GM12878 (cell line): ENCODE measurements around the gene GPRC5D.

Experiments used
- ATF7 ChIP-seq: fragments of 450-650 bp; IDR thresholded peaks from 2 replicates; pipeline ENCODE4 v1.6.1; 2016; ENCODE audit warnings: low read depth, mild to moderate bottlenecking
- BMI1 ChIP-seq: fragments of 450-650 bp; IDR thresholded peaks from 2 replicates; pipeline ENCODE4 v1.6.1; 2016; ENCODE audit warnings: mild to moderate bottlenecking, moderate library complexity, borderline replicate concordance
- CHD2 ChIP-seq: IDR thresholded peaks from 2 replicates; pipeline ENCODE4 v1.6.1; 2011; ENCODE audit warnings: low read depth, low read length, improper control_type of control experiment, borderline replicate concordance
- IRF3 ChIP-seq: fragments of 450-650 bp; IDR thresholded peaks from 2 replicates; pipeline ENCODE4 v1.6.1; 2014; ENCODE audit warnings: mild to moderate bottlenecking
- KDM1A ChIP-seq: fragments of 200-600 bp; sonication (generic); IDR thresholded peaks from 2 replicates; pipeline ENCODE4 v1.6.1; 2016; ENCODE audit warnings: borderline replicate concordance
- POU2F2 ChIP-seq: IDR thresholded peaks from 3 replicates; pipeline ENCODE4 v1.6.1; 2011; ENCODE audit warnings: low read depth, mild to moderate bottlenecking, low read length, borderline replicate concordance
- ZNF217 ChIP-seq: fragments of 450-650 bp; IDR thresholded peaks from 2 replicates; pipeline ENCODE4 v1.6.1; 2017; ENCODE audit warnings: antibody characterized with exemption, mild to moderate bottlenecking
- TF ChIP-seq, protein P1 (sequence below): IDR thresholded peaks from 2 replicates; pipeline ENCODE4 v1.6.1; 2011; ENCODE audit warnings: mild to moderate bottlenecking, low read depth, low read length, moderate library complexity; ENCODE audit not compliant: insufficient replicate concordance
- TF ChIP-seq, protein P2 (sequence below): fragments of 450-650 bp; IDR thresholded peaks from 2 replicates; pipeline ENCODE4 v1.6.1; 2016; ENCODE audit warnings: mild to moderate bottlenecking, moderate library complexity, borderline replicate concordance
- TF ChIP-seq, protein P3 (sequence below), 3 experiments: IDR thresholded peaks in 2 of 3; conservative IDR thresholded peaks in 1 of 3; 2 replicates each; pipeline ENCODE4 v1.5.1; 2011; ENCODE audit warnings: low read depth in 3 of 3, low read length in 3 of 3, mild to moderate bottlenecking in 3 of 3, control low read depth in 2 of 3, moderate library complexity in 2 of 3, inconsistent platforms in 1 of 3, mixed read lengths in 1 of 3; ENCODE audit not compliant: control insufficient read depth in 2 of 3, insufficient read depth in 1 of 3; ENCODE audit errors: extremely low read depth in 1 of 3

- no peak for TF ChIP-seq POU2F2
- TF ChIP-seq ZNF217, result no peak
- TF ChIP-seq IRF3, result no peak
- TF ChIP-seq, protein P1, sequence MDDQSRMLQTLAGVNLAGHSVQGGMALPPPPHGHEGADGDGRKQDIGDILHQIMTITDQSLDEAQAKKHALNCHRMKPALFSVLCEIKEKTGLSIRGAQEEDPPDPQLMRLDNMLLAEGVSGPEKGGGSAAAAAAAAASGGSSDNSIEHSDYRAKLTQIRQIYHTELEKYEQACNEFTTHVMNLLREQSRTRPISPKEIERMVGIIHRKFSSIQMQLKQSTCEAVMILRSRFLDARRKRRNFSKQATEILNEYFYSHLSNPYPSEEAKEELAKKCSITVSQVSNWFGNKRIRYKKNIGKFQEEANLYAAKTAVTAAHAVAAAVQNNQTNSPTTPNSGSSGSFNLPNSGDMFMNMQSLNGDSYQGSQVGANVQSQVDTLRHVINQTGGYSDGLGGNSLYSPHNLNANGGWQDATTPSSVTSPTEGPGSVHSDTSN, result no peak
- TF ChIP-seq, protein P2, sequence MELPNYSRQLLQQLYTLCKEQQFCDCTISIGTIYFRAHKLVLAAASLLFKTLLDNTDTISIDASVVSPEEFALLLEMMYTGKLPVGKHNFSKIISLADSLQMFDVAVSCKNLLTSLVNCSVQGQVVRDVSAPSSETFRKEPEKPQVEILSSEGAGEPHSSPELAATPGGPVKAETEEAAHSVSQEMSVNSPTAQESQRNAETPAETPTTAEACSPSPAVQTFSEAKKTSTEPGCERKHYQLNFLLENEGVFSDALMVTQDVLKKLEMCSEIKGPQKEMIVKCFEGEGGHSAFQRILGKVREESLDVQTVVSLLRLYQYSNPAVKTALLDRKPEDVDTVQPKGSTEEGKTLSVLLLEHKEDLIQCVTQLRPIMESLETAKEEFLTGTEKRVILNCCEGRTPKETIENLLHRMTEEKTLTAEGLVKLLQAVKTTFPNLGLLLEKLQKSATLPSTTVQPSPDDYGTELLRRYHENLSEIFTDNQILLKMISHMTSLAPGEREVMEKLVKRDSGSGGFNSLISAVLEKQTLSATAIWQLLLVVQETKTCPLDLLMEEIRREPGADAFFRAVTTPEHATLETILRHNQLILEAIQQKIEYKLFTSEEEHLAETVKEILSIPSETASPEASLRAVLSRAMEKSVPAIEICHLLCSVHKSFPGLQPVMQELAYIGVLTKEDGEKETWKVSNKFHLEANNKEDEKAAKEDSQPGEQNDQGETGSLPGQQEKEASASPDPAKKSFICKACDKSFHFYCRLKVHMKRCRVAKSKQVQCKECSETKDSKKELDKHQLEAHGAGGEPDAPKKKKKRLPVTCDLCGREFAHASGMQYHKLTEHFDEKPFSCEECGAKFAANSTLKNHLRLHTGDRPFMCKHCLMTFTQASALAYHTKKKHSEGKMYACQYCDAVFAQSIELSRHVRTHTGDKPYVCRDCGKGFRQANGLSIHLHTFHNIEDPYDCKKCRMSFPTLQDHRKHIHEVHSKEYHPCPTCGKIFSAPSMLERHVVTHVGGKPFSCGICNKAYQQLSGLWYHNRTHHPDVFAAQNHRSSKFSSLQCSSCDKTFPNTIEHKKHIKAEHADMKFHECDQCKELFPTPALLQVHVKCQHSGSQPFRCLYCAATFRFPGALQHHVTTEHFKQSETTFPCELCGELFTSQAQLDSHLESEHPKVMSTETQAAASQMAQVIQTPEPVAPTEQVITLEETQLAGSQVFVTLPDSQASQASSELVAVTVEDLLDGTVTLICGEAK, result no peak
- TF ChIP-seq, protein P3, sequence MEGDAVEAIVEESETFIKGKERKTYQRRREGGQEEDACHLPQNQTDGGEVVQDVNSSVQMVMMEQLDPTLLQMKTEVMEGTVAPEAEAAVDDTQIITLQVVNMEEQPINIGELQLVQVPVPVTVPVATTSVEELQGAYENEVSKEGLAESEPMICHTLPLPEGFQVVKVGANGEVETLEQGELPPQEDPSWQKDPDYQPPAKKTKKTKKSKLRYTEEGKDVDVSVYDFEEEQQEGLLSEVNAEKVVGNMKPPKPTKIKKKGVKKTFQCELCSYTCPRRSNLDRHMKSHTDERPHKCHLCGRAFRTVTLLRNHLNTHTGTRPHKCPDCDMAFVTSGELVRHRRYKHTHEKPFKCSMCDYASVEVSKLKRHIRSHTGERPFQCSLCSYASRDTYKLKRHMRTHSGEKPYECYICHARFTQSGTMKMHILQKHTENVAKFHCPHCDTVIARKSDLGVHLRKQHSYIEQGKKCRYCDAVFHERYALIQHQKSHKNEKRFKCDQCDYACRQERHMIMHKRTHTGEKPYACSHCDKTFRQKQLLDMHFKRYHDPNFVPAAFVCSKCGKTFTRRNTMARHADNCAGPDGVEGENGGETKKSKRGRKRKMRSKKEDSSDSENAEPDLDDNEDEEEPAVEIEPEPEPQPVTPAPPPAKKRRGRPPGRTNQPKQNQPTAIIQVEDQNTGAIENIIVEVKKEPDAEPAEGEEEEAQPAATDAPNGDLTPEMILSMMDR (IDR thresholded peaks at IDR 0.05 in 2 of 3, conservative IDR thresholded peaks at IDR 0.05 in 1 of 3; ENCODE audit: control insufficient read depth in 2 of 3, extremely low read depth in 1 of 3, insufficient read depth in 1 of 3, low read depth in 3 of 3, low read length in 3 of 3), result no peak
- TF ChIP-seq CHD2, result no peak
- TF ChIP-seq KDM1A, result no peak
- TF ChIP-seq BMI1, result no peak
- no peak for TF ChIP-seq ATF7
Observed at GRCh38 chr12:12893438-12893837, 58.5 kb downstream of the GPRC5D start.
